Tibial artery (tissue), 4 donors: ENCODE measurements around the gene AMBP.

ENCODE experiments used
- DNase-seq, 2 donors: peaks; one replicate each; pipeline ENCODE4 v3.0.0-alpha.2; 2019
- H3K27ac ChIP-seq, 2 donors: fragments of 200-600 bp; sonication (generic) in 1 of 2; 1 replicate in 1 of 2; 2 replicates in 1 of 2; pipeline ENCODE4 v1.5.1; 2018 to 2019; ENCODE audit warnings: mild to moderate bottlenecking in 1 of 2
- H3K27me3 ChIP-seq, 2 donors: fragments of 200-600 bp; sonication (generic) in 1 of 2; one replicate each; pipeline versions ENCODE4 v1.5.1 to v1.6.0; 2016 to 2019
- H3K36me3 ChIP-seq, 3 donors: fragments of 200-600 bp; sonication (generic) in 2 of 3; one replicate each; pipeline ENCODE4 v1.5.1; 2016 to 2019; ENCODE audit warnings: mild to moderate bottlenecking in 2 of 3
- H3K4me1 ChIP-seq, 4 donors: fragments of 200-600 bp; sonication (generic) in 2 of 4; 1 replicate in 3 of 4; 2 replicates in 1 of 4; pipeline ENCODE4 v1.5.1; 2016 to 2019
- H3K4me3 ChIP-seq, 2 donors: fragments of 200-600 bp; sonication (generic) in 1 of 2; 1 replicate in 1 of 2; 2 replicates in 1 of 2; pipeline ENCODE4 v1.5.1; 2018 to 2019; ENCODE audit warnings: mild to moderate bottlenecking in 2 of 2
- H3K9me3 ChIP-seq, 3 donors: fragments of 200-600 bp; sonication (generic) in 1 of 3; one replicate each; pipeline ENCODE4 v1.5.1; 2016 to 2019
- intact Hi-C: fragments of 100-400 bp; cut with DNase I; formaldehyde crosslinking; loops from one replicate; pipeline ENCODE4 v1.15.0; 2023; ENCODE audit warnings: low total_unique reads
- TF ChIP-seq, protein P1 (sequence below), 2 experiments: fragments of 200-600 bp in 1 of 2; fragments of 450-650 bp in 1 of 2; IDR thresholded peaks; one replicate each; pipeline ENCODE4 v1.5.1; 2017 to 2019; ENCODE audit warnings: antibody characterized with exemption in 2 of 2, mild to moderate bottlenecking in 1 of 2, moderate library complexity in 1 of 2

The AMBP gene

DNA sequence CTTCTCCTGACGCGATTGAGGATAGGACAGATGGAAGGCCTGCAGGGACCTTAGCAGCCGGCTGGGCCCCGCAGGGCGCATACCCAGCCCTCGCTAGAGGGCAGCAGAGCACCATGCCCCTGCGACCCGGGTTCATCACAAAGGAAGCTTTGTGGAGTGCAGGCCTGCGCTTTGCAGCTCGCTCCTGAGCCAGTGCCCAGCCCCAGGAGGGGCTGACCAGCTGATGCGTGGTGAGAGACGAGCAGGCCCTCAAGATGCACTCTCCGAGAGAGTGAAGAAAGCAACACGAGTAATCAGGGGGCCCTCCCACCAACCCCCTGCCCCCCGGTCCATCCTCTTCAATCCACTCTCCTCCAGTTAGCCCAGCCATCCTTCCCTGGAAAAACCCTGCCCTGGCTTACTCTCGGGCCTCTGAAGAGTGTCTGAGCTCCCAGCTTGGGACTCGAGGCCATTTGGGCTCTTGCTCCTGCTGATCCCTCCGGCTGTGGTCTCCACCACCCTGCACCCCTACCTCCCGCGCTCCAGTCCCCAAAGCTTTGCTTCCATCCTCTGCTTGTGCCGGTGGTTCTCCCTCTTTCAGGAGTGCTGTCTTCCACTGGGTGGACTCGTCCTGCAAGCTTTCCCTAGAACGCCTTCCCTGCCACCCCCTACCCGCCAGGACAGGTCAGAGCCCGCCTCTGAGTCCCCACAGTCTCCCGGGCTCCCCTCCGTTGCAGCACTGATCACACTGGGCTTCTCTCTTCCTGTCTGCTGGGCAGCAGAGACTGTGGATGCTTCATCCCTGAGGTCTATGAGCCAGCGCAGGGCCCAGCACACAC, 30.1 kb upstream of the AMBP start:
- DNase-seq = peak; percentile 57 to 81
- no peak overlapping the region for H3K27ac ChIP-seq
- H3K36me3 ChIP-seq = no peaks in the 10 kb centered on the region
- H3K4me1 ChIP-seq = peaks cover 0 to 12% (median 10%) of the 10 kb centered on the region in 4 donors
- H3K9me3 ChIP-seq = no peaks in the 10 kb centered on the region
- no peaks in the 10 kb centered on the region for H3K27me3 ChIP-seq
- TF ChIP-seq, protein P1, sequence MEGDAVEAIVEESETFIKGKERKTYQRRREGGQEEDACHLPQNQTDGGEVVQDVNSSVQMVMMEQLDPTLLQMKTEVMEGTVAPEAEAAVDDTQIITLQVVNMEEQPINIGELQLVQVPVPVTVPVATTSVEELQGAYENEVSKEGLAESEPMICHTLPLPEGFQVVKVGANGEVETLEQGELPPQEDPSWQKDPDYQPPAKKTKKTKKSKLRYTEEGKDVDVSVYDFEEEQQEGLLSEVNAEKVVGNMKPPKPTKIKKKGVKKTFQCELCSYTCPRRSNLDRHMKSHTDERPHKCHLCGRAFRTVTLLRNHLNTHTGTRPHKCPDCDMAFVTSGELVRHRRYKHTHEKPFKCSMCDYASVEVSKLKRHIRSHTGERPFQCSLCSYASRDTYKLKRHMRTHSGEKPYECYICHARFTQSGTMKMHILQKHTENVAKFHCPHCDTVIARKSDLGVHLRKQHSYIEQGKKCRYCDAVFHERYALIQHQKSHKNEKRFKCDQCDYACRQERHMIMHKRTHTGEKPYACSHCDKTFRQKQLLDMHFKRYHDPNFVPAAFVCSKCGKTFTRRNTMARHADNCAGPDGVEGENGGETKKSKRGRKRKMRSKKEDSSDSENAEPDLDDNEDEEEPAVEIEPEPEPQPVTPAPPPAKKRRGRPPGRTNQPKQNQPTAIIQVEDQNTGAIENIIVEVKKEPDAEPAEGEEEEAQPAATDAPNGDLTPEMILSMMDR (IDR thresholded peaks at IDR 0.05) = peak; percentile 92 to 99
- intact Hi-C loops = loop anchor here (5.0 kb wide), 3 partner anchors 44 to 184 kb away; no protein-coding TSS in a partner anchor
- H3K4me3 ChIP-seq = no peak overlapping the region

DNA sequence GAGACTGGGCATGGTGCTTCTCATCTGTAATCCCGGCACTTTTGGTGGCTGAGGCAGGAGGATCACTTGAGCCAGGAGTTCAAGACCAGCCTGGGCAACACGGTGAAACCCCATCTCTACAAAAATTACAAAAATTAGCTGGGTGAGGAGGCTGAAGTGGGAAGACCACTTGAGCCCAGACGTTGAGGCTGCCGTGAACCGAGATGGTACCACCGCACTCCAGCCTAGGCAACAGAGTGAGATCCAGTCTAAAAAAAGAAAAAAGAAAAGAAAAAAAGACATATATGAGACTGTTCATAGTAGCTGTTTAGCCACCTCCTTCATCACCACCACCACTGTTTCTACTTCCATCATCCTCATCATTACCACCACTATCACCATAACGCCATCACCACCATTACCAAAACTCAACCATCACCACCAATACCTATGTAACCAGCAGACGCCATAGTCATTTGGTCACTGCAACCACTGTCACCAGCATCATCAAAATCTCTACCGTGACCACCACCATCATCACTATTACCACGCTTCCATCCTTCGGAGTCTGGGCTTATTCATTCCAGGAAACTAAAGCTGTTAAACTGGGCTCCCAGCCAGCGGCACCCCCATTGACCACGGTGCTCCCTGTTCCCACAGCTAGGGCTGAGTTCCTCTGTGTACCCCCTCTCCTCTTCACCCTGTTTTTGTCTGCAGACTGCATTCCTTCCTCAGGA, 29.3 kb upstream of the AMBP start:
- intact Hi-C loops = loop anchor here (5.0 kb wide), 3 partner anchors 45 to 185 kb away; no protein-coding TSS in a partner anchor
- no peak for DNase-seq
- H3K27me3 ChIP-seq = no peaks in the 10 kb centered on the region

GRCh38 chr9:114105236-114105635, 27.1 kb upstream of the AMBP start:
- no peak overlapping the region for H3K27ac ChIP-seq
- peaks cover 0 to 3% (median 0%) of the 10 kb centered on the region in 3 donors for H3K9me3 ChIP-seq
- TF ChIP-seq, protein P1 (IDR thresholded peaks at IDR 0.05) = no peak
- no peaks in the 10 kb centered on the region for H3K36me3 ChIP-seq
- H3K4me1 ChIP-seq = no peaks in the 10 kb centered on the region
- DNase-seq = no peak
- intact Hi-C loops = loop anchor here (5.0 kb wide), 3 partner anchors 47 to 187 kb away; no protein-coding TSS in a partner anchor
- no peaks in the 10 kb centered on the region for H3K27me3 ChIP-seq
- H3K4me3 ChIP-seq = no peak overlapping the region

More for the DNA sequence above, 29.3 kb upstream of the AMBP start:
- no peak overlapping the region for H3K27ac ChIP-seq
- H3K4me1 ChIP-seq = peaks cover 0 to 4% (median 2%) of the 10 kb centered on the region in 4 donors
- H3K36me3 ChIP-seq = no peaks in the 10 kb centered on the region
- no peaks in the 10 kb centered on the region for H3K9me3 ChIP-seq
- TF ChIP-seq, protein P1 (IDR thresholded peaks at IDR 0.05) = no peak
- H3K4me3 ChIP-seq = no peak overlapping the region

GRCh38 chr9:114102484-114102883, 24.4 kb upstream of the AMBP start:
- TF ChIP-seq, protein P1 (IDR thresholded peaks at IDR 0.05) = no peak
- no peak for DNase-seq

DNA sequence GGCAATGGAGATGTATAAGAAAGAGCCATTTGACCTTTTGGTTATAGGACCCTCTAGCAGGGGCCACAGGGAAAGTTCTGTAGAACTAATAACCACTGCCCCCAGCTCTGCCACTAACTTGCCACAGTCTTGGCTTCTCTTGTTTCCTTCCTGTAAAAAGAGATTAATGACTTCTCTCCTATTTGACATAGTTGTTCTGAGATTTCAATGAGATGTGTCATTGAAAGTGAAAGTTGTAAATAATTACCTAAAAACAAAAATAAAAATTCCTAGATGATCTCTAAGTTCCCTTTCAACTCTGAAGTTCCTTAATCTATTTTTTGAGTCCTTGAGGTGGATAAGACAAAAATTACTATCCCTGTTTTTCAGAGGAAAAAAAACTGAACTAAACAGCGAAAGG, 22.4 kb upstream of the AMBP start:
- intact Hi-C loops = no loop called here
- Histone ChIP-seq H3K4me3 (no peak overlapping the region), H3K27ac (no peak overlapping the region), H3K9me3 (peaks cover 0 to 3% (median 0%) of the 10 kb centered on the region in 3 donors), H3K36me3 (no peaks in the 10 kb centered on the region), H3K4me1 (peaks cover 0 to 20% (median 10%) of the 10 kb centered on the region in 4 donors), H3K27me3 (peaks cover 0 to 28% of the 10 kb centered on the region in 2 donors)
- DNase-seq = no peak
- TF ChIP-seq, protein P1 (IDR thresholded peaks at IDR 0.05) = no peak

More at GRCh38 chr9:114102484-114102883, 24.4 kb upstream of the AMBP start:
- intact Hi-C loops = no loop called here
- Histone ChIP-seq H3K36me3 (no peaks in the 10 kb centered on the region), H3K27ac (no peak overlapping the region), H3K4me3 (no peak overlapping the region), H3K9me3 (peaks cover 0 to 3% (median 0%) of the 10 kb centered on the region in 3 donors), H3K4me1 (peaks cover 0 to 17% (median 10%) of the 10 kb centered on the region in 4 donors), H3K27me3 (peaks cover 0 to 20% of the 10 kb centered on the region in 2 donors)
